IPS DF 6.9 (cell line): ENCODE data around the gene ITGAL.
"Not testable (repeated sequence)": the region's sequence is repeated elsewhere in the genome, so short reads cannot be mapped to it uniquely, and the experiment has no call there.

Source experiments
- DNase-seq: peaks from one replicate; pipeline ENCODE4 v3.0.0-alpha.2; 2013; ENCODE audit warnings: low read depth, low spot score
- H3K27ac ChIP-seq: one replicate; pipeline ENCODE4 v1.5.1; 2013; ENCODE audit warnings: low read length, control low read depth
- H3K27me3 ChIP-seq: 2 replicates; pipeline ENCODE4 v1.6.1; 2013; ENCODE audit warnings: mild to moderate bottlenecking, low read length; ENCODE audit not compliant: control insufficient read depth, insufficient read depth
- H3K36me3 ChIP-seq: 2 replicates; pipeline ENCODE4 v1.6.1; 2013; ENCODE audit warnings: low read length; ENCODE audit not compliant: control insufficient read depth, insufficient read depth
- H3K4me1 ChIP-seq: 2 replicates; pipeline ENCODE4 v1.6.1; 2013; ENCODE audit warnings: low read length; ENCODE audit not compliant: control insufficient read depth, insufficient read depth
- H3K4me3 ChIP-seq: 2 replicates; pipeline ENCODE4 v1.5.1; 2013; ENCODE audit warnings: mild to moderate bottlenecking, low read length
- H3K9me3 ChIP-seq: 2 replicates; pipeline ENCODE4 v1.6.1; 2013; ENCODE audit warnings: low read length, inconsistent platforms; ENCODE audit not compliant: control insufficient read depth, insufficient read depth
- WGBS: extraction: QIAGEN DNeasy Blood & Tissue Kit; methylation state at CpG from one replicate; pipeline ENCODE4 v1.1.7; 2013; ENCODE audit warnings: mixed read lengths, missing lambda C conversion rate; ENCODE audit not compliant: insufficient read length, insufficient coverage; 5-methylcytosine and 5-hydroxymethylcytosine counted together

Gene ITGAL

DNA sequence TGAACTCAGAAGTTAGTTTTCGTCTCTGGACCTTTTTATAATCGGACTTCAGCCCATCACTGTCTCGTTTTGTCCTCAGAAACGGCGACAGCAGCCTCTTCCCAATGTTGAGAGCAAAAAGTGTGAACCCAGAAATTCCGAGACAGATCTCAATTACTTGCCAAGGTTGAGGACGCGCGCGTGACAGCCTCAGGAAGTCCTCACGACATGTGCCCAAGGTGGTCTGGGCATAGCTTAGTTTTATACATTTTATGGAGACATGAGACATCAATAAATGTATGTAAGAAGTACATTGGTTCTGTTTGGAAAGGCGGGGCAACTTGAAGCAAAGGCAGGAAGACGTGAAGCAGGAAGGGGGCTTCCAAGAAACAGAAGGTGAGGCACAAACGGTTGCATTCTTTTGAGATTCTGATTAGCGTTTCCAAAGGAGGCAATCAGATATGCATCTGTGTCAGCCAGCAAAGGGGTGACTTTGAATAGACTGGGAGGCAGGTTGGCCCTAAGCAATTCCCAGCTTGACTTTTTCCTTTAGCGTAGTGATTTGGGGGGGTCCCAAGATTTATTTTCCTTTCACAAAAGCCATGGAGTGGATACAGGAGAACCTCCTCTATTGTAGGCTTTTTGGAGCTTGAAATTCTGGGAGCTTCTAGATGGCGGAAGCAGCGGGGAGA, 62.7 kb downstream of the ITGAL start:
- Histone ChIP-seq H3K27me3 (no peaks in the 10 kb centered on the region), H3K4me1 (peaks cover 2% of the 10 kb centered on the region; the same call in 1 of the 2 replicates), H3K9me3 (no peaks in the 10 kb centered on the region), H3K4me3 (peak overlapping the region; percentile 58; the same call in 1 of the 2 replicates), H3K36me3 (peaks cover 6% of the 10 kb centered on the region; the same call in 1 of the 2 replicates), H3K27ac (peak overlapping the region; percentile 63)
- WGBS = no CpG with 5 or more reads among the region's 18 CpGs
- no peak for DNase-seq

DNA sequence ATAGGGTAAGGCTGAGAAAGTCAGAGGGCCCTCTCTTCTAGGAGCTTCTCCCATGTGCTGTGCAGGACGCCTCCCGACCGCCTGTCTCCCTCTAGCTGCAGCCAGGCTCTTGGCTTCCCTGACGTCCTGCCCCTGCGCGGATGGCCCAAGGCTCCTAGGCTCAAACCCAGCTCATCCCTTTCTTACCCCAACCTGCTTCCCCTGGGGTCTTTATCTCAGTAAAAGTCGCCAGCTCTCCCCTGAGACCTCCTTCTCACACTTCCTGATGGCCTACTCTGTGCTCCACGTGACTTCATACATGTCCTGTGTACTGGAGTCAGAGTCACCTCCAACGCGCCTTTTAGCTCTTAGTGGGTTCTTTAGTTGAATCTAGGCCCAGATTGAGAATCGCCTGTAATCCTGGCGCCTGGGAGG, 63.2 kb downstream of the ITGAL start:
- H3K36me3 ChIP-seq = peaks cover 6% of the 10 kb centered on the region; the same call in 1 of the 2 replicates
- H3K4me3 ChIP-seq = peak overlapping the region; percentile 58; the same call in 1 of the 2 replicates
- peaks cover 2% of the 10 kb centered on the region; the same call in 1 of the 2 replicates for H3K4me1 ChIP-seq
- no peaks in the 10 kb centered on the region for H3K9me3 ChIP-seq
- H3K27ac ChIP-seq = peak overlapping the region; percentile 63
- peak; percentile 22 for DNase-seq
- no peaks in the 10 kb centered on the region for H3K27me3 ChIP-seq
- no CpG with 5 or more reads among the region's 12 CpGs for WGBS

DNA sequence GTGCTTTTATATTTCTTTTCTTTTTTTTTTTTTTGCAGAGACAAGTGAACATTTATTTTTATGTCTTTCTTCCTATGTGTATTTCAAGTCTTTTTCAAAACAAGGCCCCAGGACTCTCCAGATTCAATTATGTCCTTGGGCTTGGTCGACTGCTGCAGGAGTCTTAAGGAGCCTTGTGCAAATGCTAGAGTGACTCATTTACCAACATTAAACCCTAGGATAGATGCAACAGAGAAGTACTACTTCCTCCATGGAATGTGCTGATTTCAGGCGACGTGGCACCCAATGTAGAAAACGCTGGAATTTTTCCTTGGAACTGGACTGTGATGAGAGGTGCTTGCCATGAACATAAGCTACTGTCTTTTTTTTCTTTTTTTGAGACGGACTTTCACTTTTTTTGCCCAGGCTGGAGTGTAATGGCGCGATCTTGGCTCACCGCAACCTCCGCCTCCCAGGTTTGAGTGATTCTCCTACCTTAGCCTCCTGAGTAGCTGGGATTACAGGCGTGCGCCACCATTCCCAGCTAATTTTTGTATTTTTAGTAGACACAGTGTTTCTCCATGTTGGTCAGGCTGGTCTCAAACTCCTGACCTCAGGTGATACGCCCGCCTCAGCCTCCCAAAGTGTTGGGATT, 64.0 kb downstream of the ITGAL start:
- not testable (repeated sequence) for H3K4me3 ChIP-seq, DNase-seq, H3K9me3 ChIP-seq, H3K4me1 ChIP-seq, H3K27me3 ChIP-seq, H3K27ac ChIP-seq, H3K36me3 ChIP-seq
- no CpG with 5 or more reads among the region's 13 CpGs for WGBS

DNA sequence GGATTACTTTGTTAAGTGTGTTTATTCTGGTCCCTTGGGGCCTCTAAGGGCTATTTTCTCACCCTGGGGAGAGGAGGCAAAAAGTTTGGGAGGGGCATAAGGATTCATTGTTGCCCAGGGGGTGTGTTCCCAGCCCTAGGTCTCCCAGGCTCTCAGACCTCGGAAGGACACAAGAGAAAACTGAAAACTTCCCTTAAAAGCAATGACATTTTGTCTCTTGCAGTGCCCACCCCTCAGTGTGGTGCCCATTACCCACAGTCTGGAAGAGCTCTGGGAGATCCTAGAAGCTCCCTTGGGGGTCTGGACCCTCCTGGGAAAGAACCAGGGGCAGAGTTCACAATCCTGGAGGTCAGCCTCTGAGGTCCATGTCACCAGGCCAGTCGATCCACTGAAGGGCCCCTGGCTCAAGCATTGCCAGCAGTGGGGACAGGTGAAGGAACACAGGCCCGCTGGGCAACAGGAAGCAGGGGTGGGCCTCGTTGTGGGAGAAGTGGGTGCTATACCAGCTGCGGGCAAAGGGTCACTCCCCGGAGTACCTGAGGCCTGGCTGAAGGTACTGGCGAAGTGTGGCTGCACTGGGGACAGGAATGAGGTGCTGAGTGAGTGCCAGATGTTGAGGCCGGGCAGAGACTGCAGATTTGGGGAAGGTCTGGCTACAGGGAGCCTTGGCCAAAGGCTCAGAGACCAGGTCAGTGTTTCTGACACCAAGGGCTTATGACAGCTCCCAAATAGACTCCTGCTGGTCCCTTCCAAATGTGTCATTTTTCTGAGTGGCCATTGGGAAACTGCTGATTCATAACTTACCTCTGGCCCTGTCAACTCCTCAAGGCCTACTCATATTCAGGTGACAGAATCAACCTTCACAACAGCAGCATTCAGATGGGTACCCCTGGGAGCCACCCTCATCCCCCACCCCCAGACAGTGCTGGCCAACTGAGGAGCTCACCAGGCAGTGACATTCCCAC, 66.7 kb downstream of the ITGAL start:
- H3K4me3 ChIP-seq = no peak overlapping the region
- no CpG with 5 or more reads among the region's 8 CpGs for WGBS
- no peak for DNase-seq
- H3K27me3 ChIP-seq = no peaks in the 10 kb centered on the region; the same call in 1 of the 2 replicates
- H3K4me1 ChIP-seq = peaks cover 1% of the 10 kb centered on the region; the same call in 1 of the 2 replicates
- no peaks in the 10 kb centered on the region for H3K9me3 ChIP-seq
- no peaks in the 10 kb centered on the region for H3K36me3 ChIP-seq
- H3K27ac ChIP-seq = no peak overlapping the region

DNA sequence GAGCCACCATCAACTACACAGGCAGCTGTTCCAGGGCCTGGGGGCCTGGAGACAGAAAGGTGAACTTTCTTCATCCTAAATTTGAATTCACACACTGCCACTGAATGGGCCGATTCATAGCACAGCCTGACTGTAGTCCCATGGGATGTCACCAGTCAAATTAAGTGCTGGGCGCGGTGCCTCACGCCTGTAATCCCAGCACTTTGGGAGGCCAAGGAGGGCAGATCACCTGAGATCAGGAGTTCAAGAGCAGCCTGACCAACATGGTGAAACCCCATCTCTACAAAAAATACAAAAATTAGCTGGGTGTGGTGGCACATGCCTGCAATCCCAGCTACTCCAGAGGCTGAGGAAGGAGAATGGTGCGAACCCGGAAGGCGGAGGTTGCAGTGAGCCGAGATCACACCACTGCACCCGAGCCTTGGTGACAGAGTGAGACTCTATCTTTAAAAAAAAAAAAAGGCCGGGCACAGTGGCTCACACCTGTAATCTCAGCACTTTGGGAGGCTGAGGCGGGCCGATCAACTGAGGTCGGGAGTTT, 67.5 kb downstream of the ITGAL start:
- no CpG with 5 or more reads among the region's 13 CpGs for WGBS

DNA sequence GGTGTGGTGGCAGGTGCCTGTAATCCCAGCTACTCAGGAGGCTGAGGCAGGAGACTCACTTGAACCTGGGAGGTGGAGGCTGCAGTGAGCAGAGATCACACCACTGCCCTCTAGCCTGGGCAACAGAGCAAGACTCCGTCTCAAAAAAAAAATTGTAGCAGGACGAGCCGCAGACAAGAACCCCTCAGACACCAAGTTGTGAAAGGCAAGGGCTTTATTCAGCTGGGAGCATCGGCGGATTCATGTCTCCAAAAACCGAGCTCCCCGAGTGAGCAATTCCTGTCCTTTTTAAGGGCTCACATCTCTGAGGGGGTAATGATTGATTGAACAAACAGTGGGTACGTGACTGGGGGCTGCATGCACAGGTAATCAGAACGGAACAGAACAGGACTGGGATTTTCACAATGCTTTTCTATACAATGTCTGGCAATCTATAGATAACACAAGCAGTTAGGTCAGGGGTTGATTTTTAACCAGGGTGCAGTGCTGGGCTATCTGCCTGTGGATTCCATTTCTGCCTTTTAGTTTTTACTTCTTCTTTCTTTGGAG, 68.4 kb downstream of the ITGAL start:
- not testable (repeated sequence) for H3K4me3 ChIP-seq, DNase-seq, H3K9me3 ChIP-seq, H3K27ac ChIP-seq, H3K27me3 ChIP-seq, H3K36me3 ChIP-seq, H3K4me1 ChIP-seq
- WGBS = no CpG with 5 or more reads among the region's 9 CpGs

More for the DNA sequence above, 67.5 kb downstream of the ITGAL start:
- H3K36me3 ChIP-seq, H3K9me3 ChIP-seq, H3K27me3 ChIP-seq, H3K27ac ChIP-seq, DNase-seq, H3K4me1 ChIP-seq, H3K4me3 ChIP-seq: not testable (repeated sequence)

DNA sequence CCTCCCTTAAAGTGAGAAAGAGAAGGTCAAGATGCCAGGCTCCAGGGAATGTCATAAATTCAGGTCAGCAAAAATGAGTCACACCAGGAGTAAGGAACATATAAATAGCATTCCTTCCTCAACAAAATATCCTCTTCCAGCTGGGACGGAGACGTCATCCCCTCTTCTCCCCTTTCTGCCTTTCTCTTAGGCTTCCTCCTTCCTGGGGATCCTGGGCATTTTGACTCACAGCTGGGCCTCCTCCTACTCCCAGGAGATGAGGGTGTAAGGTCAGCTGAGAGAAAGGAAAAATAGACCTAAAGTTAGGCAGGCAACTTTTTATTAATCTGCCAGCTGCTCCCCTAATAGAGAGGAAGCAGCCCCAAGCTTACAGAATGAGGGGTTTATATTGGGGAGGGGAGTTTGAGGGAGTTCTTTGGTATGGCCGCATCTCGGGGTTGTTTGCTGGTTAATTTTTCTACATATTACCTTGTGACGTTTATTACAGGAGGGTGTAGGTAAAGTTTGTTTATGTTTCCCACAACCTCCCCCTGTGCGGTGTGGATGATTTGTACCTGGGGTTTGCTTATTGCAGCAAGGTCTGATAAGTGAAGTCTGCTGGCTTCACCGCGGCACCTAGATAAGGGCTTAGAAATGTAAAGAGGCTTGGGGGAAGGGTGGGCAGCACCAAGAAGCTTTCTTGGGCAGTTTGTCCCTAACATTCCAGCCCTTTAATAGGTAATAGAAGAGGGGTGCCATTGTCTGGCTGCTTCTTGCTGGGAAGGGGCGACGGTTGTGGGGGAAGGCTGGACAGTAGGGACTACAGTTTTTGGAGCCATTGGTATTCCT, 69.2 kb downstream of the ITGAL start:
- Histone ChIP-seq H3K27ac (no peak overlapping the region), H3K4me3 (no peak overlapping the region), H3K4me1 (peaks cover 1% of the 10 kb centered on the region; the same call in 1 of the 2 replicates), H3K27me3 (no peaks in the 10 kb centered on the region; the same call in 1 of the 2 replicates), H3K9me3 (no peaks in the 10 kb centered on the region), H3K36me3 (no peaks in the 10 kb centered on the region)
- no CpG with 5 or more reads among the region's 10 CpGs for WGBS
- DNase-seq = no peak

DNA sequence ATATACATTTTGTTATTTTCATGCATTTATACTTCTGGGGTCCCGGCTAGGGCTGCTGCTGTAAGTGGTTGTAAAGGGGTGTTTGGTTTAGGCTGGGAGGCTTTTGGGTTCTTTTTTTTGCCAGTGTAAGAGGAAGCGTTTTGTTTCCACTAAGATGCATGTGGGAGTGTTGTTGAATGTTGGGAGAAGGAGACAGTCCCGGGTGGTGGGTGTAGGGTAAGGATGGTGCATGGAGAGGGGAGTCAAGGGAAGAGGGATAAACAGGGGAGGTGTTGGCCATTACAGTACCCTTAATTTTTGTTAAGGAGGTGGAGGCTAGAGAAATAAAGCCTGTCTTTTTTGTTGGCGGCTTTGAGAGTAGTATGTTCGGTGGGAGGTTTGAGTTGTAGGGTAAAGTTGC, 70.5 kb downstream of the ITGAL start:
- Histone ChIP-seq H3K4me1 (peaks cover 1% of the 10 kb centered on the region; the same call in 1 of the 2 replicates), H3K9me3 (no peaks in the 10 kb centered on the region), H3K27me3 (no peaks in the 10 kb centered on the region; the same call in 1 of the 2 replicates), H3K4me3 (no peak overlapping the region), H3K27ac (no peak overlapping the region), H3K36me3 (no peaks in the 10 kb centered on the region)
- DNase-seq = no peak
- 100% methylated on average over 2 of the region's 5 CpGs for WGBS

DNA sequence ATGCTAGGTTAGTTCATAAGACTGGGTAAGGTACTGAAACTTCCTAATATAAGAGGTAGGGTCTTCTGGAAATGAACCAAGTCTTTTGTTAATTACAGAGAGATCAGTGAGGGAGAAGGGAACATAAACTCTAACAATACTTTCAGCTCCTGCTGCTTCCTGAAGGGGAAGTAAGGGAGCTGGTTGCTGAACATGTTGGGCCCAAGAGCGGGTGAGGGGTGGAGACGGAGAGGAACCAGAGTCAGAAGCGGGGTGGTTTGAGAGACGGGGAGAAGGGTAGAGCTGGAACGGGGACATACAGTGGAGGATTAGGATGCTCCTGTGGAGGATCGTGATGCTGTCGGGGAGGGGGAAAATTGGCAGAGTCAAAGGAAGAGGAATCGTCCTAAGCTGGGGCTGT, 73.6 kb downstream of the ITGAL start:
- WGBS = no CpG with 5 or more reads among the region's 8 CpGs

More for the DNA sequence above, 73.6 kb downstream of the ITGAL start:
- Histone ChIP-seq H3K36me3 (no peaks in the 10 kb centered on the region), H3K9me3 (no peaks in the 10 kb centered on the region), H3K4me3 (no peak overlapping the region), H3K27ac (no peak overlapping the region), H3K4me1 (peaks cover 3% of the 10 kb centered on the region; the same call in 1 of the 2 replicates), H3K27me3 (no peaks in the 10 kb centered on the region; the same call in 1 of the 2 replicates)
- DNase-seq = no peak
